ENCODE measurements around the gene PDE7B.

PDE7B gene

GRCh38 chr6:136108361-136108945 lies 257.0 kb downstream of the PDE7B start:
- peaks cover 14% of the 10 kb centered on the region for H3K4me1 ChIP-seq (ENCODE audit: control insufficient read depth, insufficient read depth, low read length)
- H3K27ac ChIP-seq (ENCODE audit: low read depth, low read length) = no peak overlapping the region

GRCh38 chr6:136111831-136112230 lies 260.3 kb downstream of the PDE7B start:
- Histone ChIP-seq H3K9me3 (ENCODE audit: control insufficient read depth, insufficient read depth, low read length) (no peaks in the 10 kb centered on the region), H3K36me3 (ENCODE audit: control insufficient read depth, insufficient read depth, low read length) (no peaks in the 10 kb centered on the region), H3K9ac (ENCODE audit: low read depth, low read length) (no peak overlapping the region), H3K4me3 (ENCODE audit: low read depth, low read length) (no peak overlapping the region), H3K27me3 (ENCODE audit: control insufficient read depth, insufficient read depth, low read length) (peaks cover 26% of the 10 kb centered on the region), H3K27ac (ENCODE audit: low read depth, low read length) (no peak overlapping the region), H3K4me1 (ENCODE audit: control insufficient read depth, insufficient read depth, low read length) (no peaks in the 10 kb centered on the region)

More at GRCh38 chr6:136108361-136108945, 257.0 kb downstream of the PDE7B start:
- Histone ChIP-seq H3K9ac (ENCODE audit: low read depth, low read length) (no peak overlapping the region), H3K4me3 (ENCODE audit: low read depth, low read length) (no peak overlapping the region), H3K9me3 (ENCODE audit: control insufficient read depth, insufficient read depth, low read length) (no peaks in the 10 kb centered on the region), H3K36me3 (ENCODE audit: control insufficient read depth, insufficient read depth, low read length) (no peaks in the 10 kb centered on the region), H3K27me3 (ENCODE audit: control insufficient read depth, insufficient read depth, low read length) (peaks cover 59% of the 10 kb centered on the region)

- Histone ChIP-seq H3K36me3 (ENCODE audit: control insufficient read depth, insufficient read depth, low read length) (no peaks in the 10 kb centered on the region), H3K4me3 (ENCODE audit: low read depth, low read length) (no peak overlapping the region), H3K9me3 (ENCODE audit: control insufficient read depth, insufficient read depth, low read length) (no peaks in the 10 kb centered on the region), H3K9ac (ENCODE audit: low read depth, low read length) (no peak overlapping the region), H3K4me1 (ENCODE audit: control insufficient read depth, insufficient read depth, low read length) (no peaks in the 10 kb centered on the region), H3K27me3 (ENCODE audit: control insufficient read depth, insufficient read depth, low read length) (peaks cover 21% of the 10 kb centered on the region), H3K27ac (ENCODE audit: low read depth, low read length) (no peak overlapping the region)
These were observed 260.8 kb downstream of the PDE7B start for GRCh38 chr6:136112262-136112661.

DNA sequence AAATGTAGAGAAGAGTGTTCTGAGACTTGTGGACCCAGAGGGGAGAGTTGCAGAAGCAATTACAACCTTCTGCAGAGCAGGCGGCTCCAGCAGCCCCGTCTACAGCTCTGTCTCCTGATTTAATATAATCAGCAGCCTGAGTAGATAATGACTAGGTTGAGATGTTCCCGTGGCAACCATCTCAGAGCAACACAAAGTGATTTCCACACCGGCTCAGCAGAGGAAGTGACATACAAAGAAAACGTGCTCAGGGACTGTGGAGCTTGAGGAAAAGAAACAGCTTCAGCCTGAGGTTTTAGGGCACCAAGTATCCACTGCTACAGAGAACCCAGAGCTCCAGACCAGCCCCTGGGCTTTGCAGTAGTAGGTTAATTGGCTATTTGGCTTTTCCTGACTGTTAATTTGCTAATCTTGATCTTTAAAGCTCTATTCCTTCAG lies 262.3 kb downstream of the PDE7B start:
- Histone ChIP-seq H3K9ac (ENCODE audit: low read depth, low read length) (no peak overlapping the region), H3K27ac (ENCODE audit: low read depth, low read length) (no peak overlapping the region), H3K4me1 (ENCODE audit: control insufficient read depth, insufficient read depth, low read length) (no peaks in the 10 kb centered on the region)

GRCh38 chr6:136114661-136115060 lies 263.2 kb downstream of the PDE7B start:
- H3K36me3 ChIP-seq (ENCODE audit: control insufficient read depth, insufficient read depth, low read length) = no peaks in the 10 kb centered on the region
- no peaks in the 10 kb centered on the region for H3K4me1 ChIP-seq (ENCODE audit: control insufficient read depth, insufficient read depth, low read length)
- H3K4me3 ChIP-seq (ENCODE audit: low read depth, low read length) = no peak overlapping the region
- no peaks in the 10 kb centered on the region for H3K9me3 ChIP-seq (ENCODE audit: control insufficient read depth, insufficient read depth, low read length)
- no peak overlapping the region for H3K27ac ChIP-seq (ENCODE audit: low read depth, low read length)
- no peak overlapping the region for H3K9ac ChIP-seq (ENCODE audit: low read depth, low read length)
- H3K27me3 ChIP-seq (ENCODE audit: control insufficient read depth, insufficient read depth, low read length) = peaks cover 5% of the 10 kb centered on the region

More for the DNA sequence above, 262.3 kb downstream of the PDE7B start:
- no peaks in the 10 kb centered on the region for H3K36me3 ChIP-seq (ENCODE audit: control insufficient read depth, insufficient read depth, low read length)
- H3K9me3 ChIP-seq (ENCODE audit: control insufficient read depth, insufficient read depth, low read length) = no peaks in the 10 kb centered on the region
- peaks cover 13% of the 10 kb centered on the region for H3K27me3 ChIP-seq (ENCODE audit: control insufficient read depth, insufficient read depth, low read length)
- H3K4me3 ChIP-seq (ENCODE audit: low read depth, low read length) = no peak overlapping the region

DNA sequence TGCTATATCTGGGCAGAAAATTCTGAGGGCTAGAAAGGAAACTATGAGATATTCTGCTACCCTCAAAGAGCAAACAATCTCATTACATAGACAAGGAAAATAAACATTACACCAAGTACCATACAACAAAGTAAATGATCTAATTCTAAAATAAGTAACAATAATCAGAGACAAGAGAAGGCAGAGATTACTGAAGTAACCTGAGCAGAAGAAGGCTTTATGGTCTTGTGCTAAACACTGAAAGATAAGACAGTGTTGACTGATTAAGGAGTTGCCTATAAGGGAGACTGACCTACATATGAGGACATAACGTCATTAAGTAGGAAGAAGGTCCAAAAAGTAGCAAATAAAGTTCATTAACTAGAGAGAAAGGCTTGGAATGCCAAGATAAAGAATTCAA lies 264.4 kb downstream of the PDE7B start:
- H3K27ac ChIP-seq (ENCODE audit: low read depth, low read length) = no peak overlapping the region

DNA sequence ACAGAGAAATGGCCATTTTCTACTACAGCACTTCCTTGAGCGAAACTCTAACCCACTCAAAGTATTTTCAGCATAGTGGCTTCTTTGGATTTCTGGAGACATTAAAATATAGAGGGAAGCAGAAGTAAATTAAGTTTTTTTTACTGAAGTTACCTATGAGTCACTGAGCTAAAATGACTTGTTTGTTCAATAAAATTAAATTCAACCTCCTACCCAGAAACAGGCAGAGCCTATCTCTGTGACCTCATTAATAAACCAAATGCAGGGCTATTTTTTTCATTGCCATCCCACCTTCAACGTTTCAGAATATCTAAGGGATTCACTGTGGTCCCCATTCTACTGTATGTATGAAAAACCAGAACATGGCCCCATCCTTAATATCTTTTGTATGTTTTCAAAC lies 265.6 kb downstream of the PDE7B start:
- no peaks in the 10 kb centered on the region for H3K36me3 ChIP-seq (ENCODE audit: control insufficient read depth, insufficient read depth, low read length)
- H3K27ac ChIP-seq (ENCODE audit: low read depth, low read length) = no peak overlapping the region
- no peak overlapping the region for H3K4me3 ChIP-seq (ENCODE audit: low read depth, low read length)
- no peaks in the 10 kb centered on the region for H3K9me3 ChIP-seq (ENCODE audit: control insufficient read depth, insufficient read depth, low read length)
- H3K27me3 ChIP-seq (ENCODE audit: control insufficient read depth, insufficient read depth, low read length) = no peaks in the 10 kb centered on the region; the same call in 1 of the 2 replicates
- no peaks in the 10 kb centered on the region for H3K4me1 ChIP-seq (ENCODE audit: control insufficient read depth, insufficient read depth, low read length)
- no peak overlapping the region for H3K9ac ChIP-seq (ENCODE audit: low read depth, low read length)

More for the DNA sequence above, 264.4 kb downstream of the PDE7B start:
- H3K36me3 ChIP-seq (ENCODE audit: control insufficient read depth, insufficient read depth, low read length) = no peaks in the 10 kb centered on the region
- no peak overlapping the region for H3K9ac ChIP-seq (ENCODE audit: low read depth, low read length)
- no peaks in the 10 kb centered on the region; the same call in 1 of the 2 replicates for H3K27me3 ChIP-seq (ENCODE audit: control insufficient read depth, insufficient read depth, low read length)
- H3K4me3 ChIP-seq (ENCODE audit: low read depth, low read length) = no peak overlapping the region
- no peaks in the 10 kb centered on the region for H3K9me3 ChIP-seq (ENCODE audit: control insufficient read depth, insufficient read depth, low read length)
- H3K4me1 ChIP-seq (ENCODE audit: control insufficient read depth, insufficient read depth, low read length) = no peaks in the 10 kb centered on the region

- H3K4me1 ChIP-seq (ENCODE audit: control insufficient read depth, insufficient read depth, low read length) = no peaks in the 10 kb centered on the region
- no peak overlapping the region for H3K4me3 ChIP-seq (ENCODE audit: low read depth, low read length)
- no peaks in the 10 kb centered on the region for H3K36me3 ChIP-seq (ENCODE audit: control insufficient read depth, insufficient read depth, low read length)
- H3K27ac ChIP-seq (ENCODE audit: low read depth, low read length) = no peak overlapping the region
- H3K27me3 ChIP-seq (ENCODE audit: control insufficient read depth, insufficient read depth, low read length) = no peaks in the 10 kb centered on the region; the same call in 1 of the 2 replicates
- H3K9ac ChIP-seq (ENCODE audit: low read depth, low read length) = no peak overlapping the region
- no peaks in the 10 kb centered on the region for H3K9me3 ChIP-seq (ENCODE audit: control insufficient read depth, insufficient read depth, low read length)
These were observed 267.3 kb downstream of the PDE7B start for GRCh38 chr6:136118787-136119186.

GRCh38 chr6:136123468-136123867 lies 272.0 kb downstream of the PDE7B start:
- Histone ChIP-seq H3K4me1 (ENCODE audit: control insufficient read depth, insufficient read depth, low read length) (no peaks in the 10 kb centered on the region), H3K27me3 (ENCODE audit: control insufficient read depth, insufficient read depth, low read length) (no peaks in the 10 kb centered on the region), H3K4me3 (ENCODE audit: low read depth, low read length) (no peak overlapping the region), H3K27ac (ENCODE audit: low read depth, low read length) (no peak overlapping the region), H3K9ac (ENCODE audit: low read depth, low read length) (no peak overlapping the region), H3K9me3 (ENCODE audit: control insufficient read depth, insufficient read depth, low read length) (no peaks in the 10 kb centered on the region), H3K36me3 (ENCODE audit: control insufficient read depth, insufficient read depth, low read length) (no peaks in the 10 kb centered on the region)

DNA sequence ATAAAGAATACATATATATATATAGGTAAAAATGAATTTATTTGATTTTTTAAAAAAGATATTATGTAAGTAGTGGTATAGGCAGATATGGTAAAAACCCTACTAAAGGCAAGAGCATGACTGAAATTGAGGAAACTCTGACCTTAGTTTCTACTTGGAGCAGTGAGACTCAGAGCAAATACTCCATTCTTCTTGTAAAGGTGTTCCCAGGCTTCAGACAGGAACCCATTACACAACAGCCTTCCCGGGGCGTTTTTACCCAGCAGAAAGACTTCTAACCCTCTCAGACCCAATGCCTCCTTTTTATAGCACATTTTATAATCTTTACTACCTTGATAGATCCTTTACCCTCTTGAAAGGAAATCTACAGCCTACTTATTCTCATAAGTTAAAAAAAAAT lies 274.1 kb downstream of the PDE7B start:
- no peak overlapping the region for H3K27ac ChIP-seq (ENCODE audit: low read depth, low read length)
- no peaks in the 10 kb centered on the region for H3K27me3 ChIP-seq (ENCODE audit: control insufficient read depth, insufficient read depth, low read length)
- no peak overlapping the region for H3K9ac ChIP-seq (ENCODE audit: low read depth, low read length)
- no peaks in the 10 kb centered on the region for H3K36me3 ChIP-seq (ENCODE audit: control insufficient read depth, insufficient read depth, low read length)
- H3K4me3 ChIP-seq (ENCODE audit: low read depth, low read length) = no peak overlapping the region
- H3K4me1 ChIP-seq (ENCODE audit: control insufficient read depth, insufficient read depth, low read length) = no peaks in the 10 kb centered on the region
- no peaks in the 10 kb centered on the region for H3K9me3 ChIP-seq (ENCODE audit: control insufficient read depth, insufficient read depth, low read length)

DNA sequence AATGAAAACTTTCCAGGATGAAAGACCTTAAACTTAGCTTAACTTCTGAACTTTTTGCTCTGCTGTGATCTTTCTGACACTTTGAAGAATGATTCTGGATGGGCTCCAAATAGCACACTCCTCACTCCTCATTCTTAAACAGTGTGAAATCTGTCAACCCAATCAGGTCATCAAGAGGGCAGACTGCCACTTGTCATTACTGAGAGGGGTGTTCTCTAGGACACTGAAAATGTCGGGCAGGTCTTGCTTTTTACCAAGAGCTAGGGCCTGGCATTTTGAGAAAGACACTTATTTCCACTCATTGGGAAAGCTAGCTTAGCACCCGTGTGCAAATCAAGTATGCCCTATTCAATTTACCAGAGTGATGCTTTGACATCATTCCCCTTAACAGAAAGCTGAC lies 276.4 kb downstream of the PDE7B start:
- Histone ChIP-seq H3K27ac (ENCODE audit: low read depth, low read length) (no peak overlapping the region), H3K4me3 (ENCODE audit: low read depth, low read length) (no peak overlapping the region), H3K36me3 (ENCODE audit: control insufficient read depth, insufficient read depth, low read length) (no peaks in the 10 kb centered on the region), H3K9me3 (ENCODE audit: control insufficient read depth, insufficient read depth, low read length) (no peaks in the 10 kb centered on the region), H3K27me3 (ENCODE audit: control insufficient read depth, insufficient read depth, low read length) (no peaks in the 10 kb centered on the region), H3K4me1 (ENCODE audit: control insufficient read depth, insufficient read depth, low read length) (no peaks in the 10 kb centered on the region), H3K9ac (ENCODE audit: low read depth, low read length) (no peak overlapping the region)

Measured in HUES48 (cell line).